Skeletal muscle tissue (tissue), 4 donors: ENCODE data around the gene FOXN1. TPM values are rescaled to one million over a fixed set of nuclear protein-coding genes. Genes with fewer than 3 reads are reported as not detected.

Experiments used
- H3K27ac ChIP-seq: one replicate; pipeline ENCODE4 v1.7.0; 2013; ENCODE audit warnings: mild to moderate bottlenecking, low read depth, low read length, inconsistent platforms
- H3K27me3 ChIP-seq, 3 donors: one replicate each; pipeline ENCODE4 v1.7.0; 2013; ENCODE audit warnings: low read length in 3 of 3; ENCODE audit not compliant: control insufficient read depth in 3 of 3, insufficient read depth in 3 of 3
- H3K36me3 ChIP-seq, 3 donors: one replicate each; pipeline ENCODE4 v1.7.0; 2013; ENCODE audit warnings: low read length in 3 of 3; ENCODE audit not compliant: control insufficient read depth in 3 of 3, insufficient read depth in 3 of 3
- H3K4me1 ChIP-seq, 3 donors: one replicate each; pipeline ENCODE4 v1.7.0; 2013; ENCODE audit warnings: low read length in 3 of 3, mild to moderate bottlenecking in 3 of 3; ENCODE audit not compliant: control insufficient read depth in 3 of 3, insufficient read depth in 3 of 3
- H3K4me3 ChIP-seq, 3 donors: one replicate each; pipeline ENCODE4 v1.7.0; 2013; ENCODE audit warnings: low read length in 3 of 3
- H3K9ac ChIP-seq, 3 donors: one replicate each; pipeline ENCODE4 v1.7.0; 2013; ENCODE audit warnings: low read length in 3 of 3, mild to moderate bottlenecking in 3 of 3, moderate library complexity in 2 of 3, low read depth in 1 of 3
- H3K9me3 ChIP-seq, 3 donors: one replicate each; pipeline ENCODE4 v1.7.0; 2013; ENCODE audit warnings: low read length in 3 of 3; ENCODE audit not compliant: control insufficient read depth in 3 of 3
- total RNA-seq: library from RNA; depleted of rRNA; stranded (reverse); fragments of >200 nt; gene quantifications from one replicate; pipeline ENCODE4 v1.2.3, GENCODE V29; 2014
- donor health status: Osteomylitis.

Gene FOXN1
- total RNA-seq, 1 donor from 2014 or later, result not detected

DNA sequence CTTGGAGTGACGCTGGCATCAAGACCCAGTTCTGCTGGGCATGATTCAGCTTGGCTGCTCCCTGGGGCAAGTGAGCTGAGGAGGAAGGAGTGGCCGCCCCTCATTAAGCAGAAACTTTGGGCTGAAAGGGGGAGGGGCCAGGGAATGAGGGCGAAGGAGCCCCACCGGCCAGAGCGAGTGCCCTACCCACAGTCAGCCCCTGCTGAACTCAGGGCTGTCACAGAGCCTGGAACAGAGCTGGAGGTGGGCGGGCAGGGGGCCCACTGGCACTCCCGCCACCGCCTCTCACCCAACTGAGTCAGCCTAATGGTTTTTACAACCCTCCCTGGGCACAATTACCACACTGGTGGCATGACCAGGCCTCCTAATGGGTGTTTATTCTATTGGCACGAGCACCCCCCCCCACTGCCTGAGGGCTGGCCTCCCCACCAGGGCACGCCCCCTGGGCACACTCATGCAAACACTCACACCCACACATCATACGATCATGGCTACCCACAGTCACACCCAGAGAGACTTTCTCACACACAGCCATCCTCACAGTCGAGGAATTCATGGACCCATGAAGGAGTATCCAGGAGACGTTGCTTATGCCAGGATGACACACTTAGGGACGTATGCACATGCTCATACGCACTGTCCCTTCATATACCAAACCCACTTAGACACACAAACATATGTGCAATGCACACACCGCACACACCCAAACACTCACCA lies 27.1 kb downstream of the FOXN1 start:
- Histone ChIP-seq H3K9me3 (no peaks in the 10 kb centered on the region), H3K9ac (no peak overlapping the region), H3K36me3 (no peaks in the 10 kb centered on the region), H3K4me3 (no peak overlapping the region), H3K4me1 (no peaks in the 10 kb centered on the region), H3K27me3 (peaks cover 0 to 9% (median 4%) of the 10 kb centered on the region in 3 donors), H3K27ac (no peak overlapping the region)

DNA sequence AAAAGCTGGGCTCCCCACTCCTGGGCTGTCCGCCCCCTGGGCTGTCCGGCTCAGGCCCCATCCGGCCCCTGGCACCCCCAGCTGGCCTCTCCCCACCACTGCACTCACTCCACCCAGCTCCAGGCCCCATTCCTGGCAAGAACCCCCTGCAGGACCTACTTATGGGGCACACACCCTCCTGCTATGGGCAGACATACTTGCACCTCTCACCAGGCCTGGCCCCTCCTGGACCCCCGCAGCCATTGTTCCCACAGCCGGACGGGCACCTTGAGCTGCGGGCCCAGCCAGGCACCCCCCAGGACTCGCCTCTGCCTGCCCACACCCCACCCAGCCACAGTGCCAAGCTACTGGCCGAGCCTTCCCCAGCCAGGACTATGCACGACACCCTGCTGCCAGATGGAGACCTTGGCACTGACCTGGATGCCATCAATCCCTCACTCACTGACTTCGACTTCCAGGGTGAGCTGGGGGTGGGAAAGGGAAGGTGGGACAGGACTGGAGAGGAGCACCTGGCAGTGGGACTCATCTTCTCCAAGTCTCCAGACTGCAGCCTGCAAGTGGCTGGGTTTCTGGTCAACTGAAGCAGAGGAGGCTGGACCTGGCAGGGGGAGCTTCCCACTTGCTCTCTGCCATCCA lies 28.7 kb downstream of the FOXN1 start:
- Histone ChIP-seq H3K27me3 (peaks cover 0 to 9% (median 4%) of the 10 kb centered on the region in 3 donors), H3K9ac (no peak overlapping the region), H3K4me3 (no peak overlapping the region), H3K36me3 (no peaks in the 10 kb centered on the region), H3K9me3 (no peaks in the 10 kb centered on the region), H3K4me1 (no peaks in the 10 kb centered on the region), H3K27ac (no peak overlapping the region)

- H3K4me1 ChIP-seq, result no peaks in the 10 kb centered on the region
- H3K4me3 ChIP-seq, result no peak overlapping the region
- H3K27ac ChIP-seq, result no peak overlapping the region
- peaks cover 0 to 4% (median 0%) of the 10 kb centered on the region in 3 donors for H3K27me3 ChIP-seq
- no peaks in the 10 kb centered on the region for H3K9me3 ChIP-seq
- H3K9ac ChIP-seq, result no peak overlapping the region
- H3K36me3 ChIP-seq, result no peaks in the 10 kb centered on the region
These were observed 30.5 kb downstream of the FOXN1 start for GRCh38 chr17:28536532-28537218.

DNA sequence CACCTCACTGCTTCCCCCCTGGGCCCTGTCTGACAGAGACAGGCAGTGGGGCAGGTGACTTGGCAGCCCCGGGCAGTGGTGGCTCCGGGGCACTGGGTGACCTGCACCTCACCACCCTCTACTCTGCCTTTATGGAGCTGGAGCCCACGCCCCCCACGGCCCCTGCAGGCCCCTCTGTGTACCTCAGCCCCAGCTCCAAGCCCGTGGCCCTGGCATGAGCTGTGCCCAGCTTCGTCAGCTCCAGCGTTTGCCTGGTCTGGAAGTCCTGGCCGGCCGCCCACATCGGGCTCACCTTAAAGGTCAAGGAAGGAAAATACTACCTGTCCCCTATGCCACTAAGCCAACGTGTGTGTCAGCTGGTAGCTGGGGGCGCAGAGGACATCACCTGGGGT lies 31.1 kb downstream of the FOXN1 start:
- Histone ChIP-seq H3K27me3 (peaks cover 0 to 4% (median 0%) of the 10 kb centered on the region in 3 donors), H3K4me1 (no peaks in the 10 kb centered on the region), H3K9ac (no peak overlapping the region), H3K36me3 (no peaks in the 10 kb centered on the region), H3K4me3 (no peak overlapping the region), H3K9me3 (no peaks in the 10 kb centered on the region), H3K27ac (no peak overlapping the region)

- Histone ChIP-seq H3K27me3 (peaks cover 0 to 3% (median 0%) of the 10 kb centered on the region in 3 donors), H3K27ac (no peak overlapping the region), H3K4me3 (no peak overlapping the region), H3K9me3 (no peaks in the 10 kb centered on the region), H3K9ac (no peak overlapping the region), H3K4me1 (no peaks in the 10 kb centered on the region), H3K36me3 (no peaks in the 10 kb centered on the region)
These were observed 32.2 kb downstream of the FOXN1 start for GRCh38 chr17:28538296-28538895.

- H3K4me3 ChIP-seq, result no peak overlapping the region
- no peaks in the 10 kb centered on the region for H3K9me3 ChIP-seq
- no peaks in the 10 kb centered on the region for H3K27me3 ChIP-seq
- no peaks in the 10 kb centered on the region for H3K4me1 ChIP-seq
- H3K36me3 ChIP-seq, result no peaks in the 10 kb centered on the region
- H3K9ac ChIP-seq, result no peak overlapping the region
- no peak overlapping the region for H3K27ac ChIP-seq
These were observed 34.1 kb downstream of the FOXN1 start for GRCh38 chr17:28540231-28540630.

DNA sequence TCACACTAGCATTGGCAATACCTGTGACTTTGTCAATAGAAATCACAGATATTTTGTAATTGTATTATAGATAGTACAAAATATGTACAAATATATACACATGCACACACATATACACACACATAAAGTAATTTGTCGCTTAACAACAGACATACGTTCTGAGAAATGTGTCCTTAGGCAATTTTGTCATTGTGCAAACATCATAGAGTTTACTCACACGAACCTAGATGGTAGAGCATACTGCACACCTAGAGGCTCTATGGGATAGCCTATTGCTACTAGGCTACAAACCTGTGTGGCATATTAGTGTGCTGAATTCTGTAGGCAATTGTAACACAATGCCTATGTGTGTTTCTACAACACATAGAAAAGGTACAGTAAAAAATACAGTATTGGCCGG lies 35.3 kb downstream of the FOXN1 start:
- Histone ChIP-seq H3K4me3 (no peak overlapping the region), H3K27me3 (no peaks in the 10 kb centered on the region), H3K36me3 (peaks cover 0 to 2% (median 0%) of the 10 kb centered on the region in 3 donors), H3K4me1 (no peaks in the 10 kb centered on the region), H3K9ac (no peak overlapping the region), H3K9me3 (no peaks in the 10 kb centered on the region), H3K27ac (no peak overlapping the region)

DNA sequence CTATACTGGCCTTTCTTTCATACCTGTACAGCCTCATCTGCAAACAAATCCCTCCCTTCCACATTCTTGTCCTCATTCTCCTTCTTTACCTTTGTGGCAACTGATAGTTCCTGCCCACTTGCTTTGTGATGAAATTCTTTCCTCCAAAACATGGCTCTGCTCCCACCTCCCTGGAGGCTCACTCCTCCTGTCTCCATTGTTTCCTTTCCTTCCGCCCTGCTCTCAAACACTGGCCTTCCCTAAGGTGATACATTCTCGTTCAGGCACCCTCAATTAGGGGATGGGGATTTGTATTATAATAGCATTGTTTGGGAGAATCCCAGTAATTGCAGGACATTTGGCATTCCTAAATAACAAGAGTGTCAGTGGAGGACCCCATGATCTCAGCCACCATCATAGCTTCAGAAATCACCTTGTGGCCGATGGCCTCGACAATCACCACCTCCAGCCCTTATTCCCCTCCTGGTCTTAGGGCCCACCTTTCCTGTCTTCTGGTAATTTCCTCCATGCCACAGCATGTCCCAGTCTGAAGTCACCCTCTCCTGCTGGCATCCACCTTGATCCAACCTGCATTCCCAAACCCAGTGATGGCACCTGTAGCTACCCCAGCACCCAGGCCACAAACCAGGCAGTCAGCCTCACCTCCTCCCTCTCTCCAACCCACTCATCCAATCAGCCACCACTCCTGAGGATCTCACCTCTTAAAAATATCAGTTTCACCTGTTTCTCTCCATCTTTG lies 38.4 kb downstream of the FOXN1 start:
- no peak overlapping the region for H3K27ac ChIP-seq
- peaks cover 0 to 7% (median 3%) of the 10 kb centered on the region in 3 donors for H3K36me3 ChIP-seq
- no peaks in the 10 kb centered on the region for H3K9me3 ChIP-seq
- H3K27me3 ChIP-seq, result no peaks in the 10 kb centered on the region
- H3K4me3 ChIP-seq, result no peak overlapping the region
- H3K9ac ChIP-seq, result no peak overlapping the region
- H3K4me1 ChIP-seq, result peaks cover 0 to 5% (median 0%) of the 10 kb centered on the region in 3 donors

GRCh38 chr17:28545141-28545503 lies 39.0 kb downstream of the FOXN1 start:
- H3K27ac ChIP-seq, result no peak overlapping the region
- no peak overlapping the region for H3K4me3 ChIP-seq
- H3K36me3 ChIP-seq, result peaks cover 0 to 7% (median 3%) of the 10 kb centered on the region in 3 donors
- H3K9me3 ChIP-seq, result no peaks in the 10 kb centered on the region
- no peak overlapping the region for H3K9ac ChIP-seq
- H3K27me3 ChIP-seq, result no peaks in the 10 kb centered on the region
- H3K4me1 ChIP-seq, result peaks cover 0 to 8% (median 2%) of the 10 kb centered on the region in 3 donors
